Dermis blood vessel endothelial cell (primary cell): Measurements from ENCODE around the gene TRIM63. TPM values are rescaled to one million over a fixed set of nuclear protein-coding genes. Genes with fewer than 3 reads are reported as not detected.
"Not testable (repeated sequence)": the region's sequence is repeated elsewhere in the genome, so short reads cannot be mapped to it uniquely, and the experiment has no call there.

Experiments
- DNase-seq: peaks from one replicate; pipeline ENCODE4 v3.0.0; 2010
- total RNA-seq: library from RNA; depleted of rRNA; stranded (reverse); fragments of >200 nt; gene quantifications from 2 replicates; pipeline ENCODE4 v1.2.3, GENCODE V29; 2014

The TRIM63 gene
- not detected in 2 replicates for total RNA-seq

GRCh38 chr1:26067432-26067911 is at the start of gene TRIM63:
Gene TRIM63 (minus strand): TSS chr1:26067630. CDS start chr1:26067494, 136 bp downstream.
- DNase-seq = no peak

- no peak for DNase-seq
Observed at GRCh38 chr1:26114165-26114927, 46.9 kb upstream of the TRIM63 start.

- DNase-seq = peak; percentile 41
Observed at GRCh38 chr1:26112407-26112775, 45.0 kb upstream of the TRIM63 start.

GRCh38 chr1:26111530-26112406 is 44.3 kb upstream of the TRIM63 start, which contains the start of gene PDIK1L:
Gene PDIK1L (plus strand): TSS chr1:26111824. CDS start chr1:26114309, 2,485 bp downstream.
- peak; percentile 98 for DNase-seq

DNA sequence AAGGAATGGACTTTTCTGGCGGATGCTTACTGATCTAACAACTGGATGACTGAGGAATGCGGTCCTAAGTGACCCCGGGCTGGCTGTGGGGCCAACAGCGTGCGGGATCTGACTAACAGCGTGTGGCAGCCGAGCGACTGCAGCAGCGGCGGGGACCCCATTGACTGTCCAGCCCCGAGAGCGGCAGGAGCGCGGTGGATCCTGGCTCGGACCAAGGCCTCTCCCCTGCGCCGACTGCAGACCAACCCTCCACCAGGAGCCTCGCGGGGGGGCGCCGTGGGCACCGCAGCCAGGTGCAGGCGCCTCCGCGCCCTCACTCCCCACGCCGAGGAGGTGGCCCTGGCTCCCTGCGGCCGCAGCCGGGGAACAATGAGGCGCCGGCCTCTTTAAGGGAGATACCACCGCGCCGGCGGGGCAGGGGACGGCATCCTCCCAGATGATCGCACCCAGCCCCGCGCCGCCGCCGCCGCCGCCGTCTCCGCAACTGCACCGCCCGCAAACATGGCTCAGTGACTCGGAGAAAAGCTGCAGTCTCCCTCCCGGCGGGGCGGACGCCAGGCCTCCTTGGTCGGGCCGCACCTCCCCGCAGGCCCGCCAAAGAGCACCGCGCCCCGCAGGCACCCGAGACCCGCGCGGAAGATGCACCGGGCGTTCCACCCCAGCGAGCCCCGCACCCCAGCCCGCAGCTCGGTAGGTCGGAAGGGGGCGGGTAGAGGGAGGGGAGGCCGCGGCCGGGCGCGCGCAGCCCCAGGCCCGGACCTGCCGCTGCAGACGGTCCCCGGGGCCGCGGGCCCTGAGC is 43.5 kb upstream of the TRIM63 start:
- peak; percentile 77 for DNase-seq

DNA sequence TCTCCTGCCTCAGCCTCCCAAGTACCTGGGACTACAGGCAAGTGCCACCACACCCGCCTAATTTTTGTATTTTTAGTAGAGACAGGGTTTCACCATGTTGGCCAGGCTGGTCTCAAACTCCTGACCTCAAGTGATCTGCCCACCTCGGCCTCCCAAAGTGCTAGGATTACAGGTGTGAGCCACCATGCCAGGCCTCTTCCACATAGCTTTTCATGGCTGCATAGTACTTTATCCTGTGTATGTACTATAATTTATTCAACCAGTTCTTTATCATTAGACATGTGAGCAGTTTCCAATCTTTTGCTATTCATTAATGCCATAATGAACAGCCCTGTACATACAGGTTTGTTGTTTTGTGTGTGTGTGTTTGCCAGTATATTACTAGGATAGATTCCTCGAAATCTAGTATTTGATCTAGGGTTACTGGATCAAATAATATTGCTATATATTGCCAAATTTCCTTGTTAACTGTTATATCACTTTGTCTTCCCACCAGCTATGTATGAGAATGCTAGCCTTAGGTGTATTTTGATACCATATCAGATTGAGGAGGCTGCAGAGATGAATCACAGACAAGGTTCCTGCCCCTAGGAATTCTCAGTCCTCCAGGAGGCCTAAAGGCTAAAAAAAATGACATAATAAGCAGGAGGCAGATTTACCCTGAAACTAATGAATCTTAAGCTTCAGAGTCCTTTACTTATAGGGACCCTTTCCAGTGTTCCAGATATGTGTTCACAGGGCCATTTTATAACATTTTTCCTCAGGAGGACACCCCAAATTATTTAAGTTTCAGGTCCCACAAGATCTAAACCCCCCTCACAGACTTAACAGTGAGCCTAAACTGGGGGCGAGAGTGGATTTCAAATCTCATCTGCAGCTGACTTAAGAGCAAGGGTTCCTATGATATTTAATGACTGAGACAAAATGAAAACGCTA is 42.1 kb upstream of the TRIM63 start:
- no peak for DNase-seq

GRCh38 chr1:26105226-26105548 is 37.8 kb upstream of the TRIM63 start:
- DNase-seq = not testable (repeated sequence)

- peak; percentile 67 for DNase-seq
Observed at GRCh38 chr1:26102526-26102925, 35.1 kb upstream of the TRIM63 start.

DNA sequence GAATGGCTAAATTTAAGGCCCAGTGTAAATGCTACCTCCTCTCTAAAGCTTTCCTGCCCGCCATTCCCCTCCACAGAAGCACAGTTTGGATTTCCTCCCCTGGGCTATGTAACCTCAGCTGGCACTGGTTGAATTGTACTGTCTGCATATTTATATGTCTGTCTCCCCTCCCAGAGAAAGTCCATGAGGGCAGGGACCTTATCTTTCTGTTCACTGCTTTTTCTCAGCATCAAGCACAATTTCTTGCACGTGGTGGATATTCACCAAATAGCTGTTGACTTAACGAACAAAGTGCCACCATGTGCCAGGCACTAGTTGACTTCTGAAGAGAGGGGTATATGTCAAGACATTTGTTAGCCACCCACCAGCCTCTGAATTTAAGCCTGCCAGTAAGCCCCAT is 34.7 kb upstream of the TRIM63 start:
- DNase-seq = no peak

GRCh38 chr1:26100204-26100603 is 32.8 kb upstream of the TRIM63 start:
- DNase-seq = not testable (repeated sequence)

- DNase-seq = no peak
Observed at GRCh38 chr1:26099780-26100179, 32.4 kb upstream of the TRIM63 start.

GRCh38 chr1:26098602-26099001 is 31.2 kb upstream of the TRIM63 start:
- no peak for DNase-seq

- DNase-seq = no peak
Observed at GRCh38 chr1:26097696-26098095, 30.3 kb upstream of the TRIM63 start.

GRCh38 chr1:26096471-26096870 is 29.0 kb upstream of the TRIM63 start:
- no peak for DNase-seq

DNA sequence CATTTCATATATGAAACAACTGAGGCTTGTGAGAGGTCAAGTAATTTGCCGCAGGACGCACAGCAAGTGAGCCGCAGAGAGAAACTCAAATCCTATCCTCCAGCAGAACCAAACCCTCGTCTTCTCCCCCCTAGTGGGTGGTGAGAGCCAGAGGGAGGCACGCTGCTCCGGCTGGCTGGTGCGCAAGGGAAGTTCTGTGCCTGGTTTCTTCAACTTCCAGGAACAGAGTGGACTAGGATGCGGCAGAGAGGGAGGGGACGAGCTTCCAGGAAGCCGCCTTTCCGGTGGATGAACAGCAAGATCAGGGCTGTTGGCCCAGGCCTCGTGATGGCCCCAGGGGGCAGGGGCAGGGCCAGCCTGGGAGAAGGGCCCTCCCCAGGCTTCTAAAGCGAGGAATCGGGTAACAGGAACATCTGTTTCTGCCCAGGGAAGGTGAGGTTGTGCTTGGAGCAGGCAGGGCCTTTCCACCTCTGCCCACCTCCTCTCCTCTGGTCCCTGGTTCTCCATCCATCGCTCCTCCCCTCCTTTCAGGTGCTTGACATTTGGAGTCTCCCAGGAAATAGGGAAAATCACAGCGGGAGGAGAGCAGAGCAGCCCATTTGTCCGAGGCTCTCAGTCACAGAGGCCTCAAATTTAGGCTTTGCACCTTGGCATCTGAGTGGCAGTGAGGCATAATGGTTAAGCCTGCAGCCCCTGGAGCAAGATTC is 27.4 kb upstream of the TRIM63 start:
- peak; percentile 28 for DNase-seq

- DNase-seq = no peak
Observed at GRCh38 chr1:26094076-26094669, 26.7 kb upstream of the TRIM63 start.

- not testable (repeated sequence) for DNase-seq
Observed at GRCh38 chr1:26093569-26093968, 26.1 kb upstream of the TRIM63 start.

DNA sequence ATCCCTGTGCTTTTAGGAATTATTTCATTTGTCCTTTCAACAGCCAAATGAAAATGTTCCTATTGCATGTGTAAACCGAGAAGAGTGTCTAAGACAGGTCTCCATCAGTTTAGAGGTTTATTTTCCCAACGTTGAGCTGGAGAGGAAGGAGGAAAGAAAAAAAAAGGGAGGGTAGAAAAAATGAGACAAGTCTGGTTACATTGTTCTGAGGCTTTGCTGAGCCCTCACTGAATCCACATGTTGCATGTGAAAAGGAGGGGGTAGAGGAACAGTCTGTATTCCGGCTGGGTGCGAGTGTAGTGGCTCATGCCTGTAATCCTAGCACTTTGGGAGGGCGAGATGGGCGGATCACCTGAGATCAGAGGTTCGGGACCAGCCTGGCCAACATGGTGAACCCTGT is 25.0 kb upstream of the TRIM63 start:
- DNase-seq = no peak

DNA sequence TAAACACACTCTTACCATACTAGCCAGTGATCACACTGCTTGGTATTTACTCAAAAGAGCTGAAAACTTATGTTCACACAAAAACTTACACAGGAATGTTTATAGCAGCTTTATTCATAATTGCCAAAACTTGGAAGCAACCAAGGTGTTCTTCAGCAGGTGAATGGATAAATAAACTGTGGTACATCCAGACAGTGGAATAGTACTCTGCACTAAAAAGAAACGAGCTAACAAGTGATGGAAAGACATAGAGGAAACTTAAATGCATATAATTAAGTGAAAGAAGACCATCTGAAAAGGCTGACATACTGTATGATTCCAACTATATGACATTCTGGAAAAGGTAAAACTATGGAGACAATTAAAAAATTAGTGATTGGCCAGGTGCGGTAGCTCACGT is 23.5 kb upstream of the TRIM63 start:
- no peak for DNase-seq

DNA sequence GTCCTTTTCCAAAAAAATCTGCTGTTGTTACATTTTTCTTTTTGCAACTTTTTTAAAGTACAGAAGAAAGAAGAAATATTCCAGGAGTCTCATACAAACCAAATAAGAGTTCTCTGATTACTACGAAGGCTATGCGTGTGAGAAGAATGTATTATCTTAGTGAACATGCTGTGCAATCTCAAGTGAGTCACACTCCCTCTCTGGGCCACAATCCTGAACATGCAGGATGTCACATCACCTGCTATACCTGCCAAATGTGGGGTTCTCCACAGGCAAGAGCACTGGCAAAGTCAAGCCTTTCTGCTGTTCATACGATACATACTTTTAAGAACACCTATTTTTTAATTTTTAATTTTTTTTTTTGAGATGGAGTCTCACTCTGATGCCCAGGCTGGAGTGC is 21.7 kb upstream of the TRIM63 start:
- DNase-seq = no peak

DNA sequence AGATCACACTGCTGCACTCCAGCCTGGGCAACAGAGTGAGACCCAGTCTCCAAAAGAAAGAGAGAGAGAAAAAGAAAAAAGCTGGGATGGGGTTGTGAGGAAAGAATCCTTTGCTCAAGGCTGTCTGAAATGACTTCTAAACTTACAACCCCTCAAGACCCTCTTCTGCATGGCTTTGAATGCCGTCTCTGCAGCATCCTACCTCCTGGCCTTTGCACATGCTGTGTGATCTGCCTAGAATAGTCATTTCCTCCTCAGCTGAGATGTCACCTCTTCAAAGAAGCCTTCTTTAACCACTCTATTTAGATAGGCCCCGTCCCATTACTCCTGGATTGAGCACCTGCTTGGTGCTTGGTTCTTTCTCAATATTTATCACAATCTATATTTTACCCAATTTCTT is 17.4 kb upstream of the TRIM63 start:
- no peak for DNase-seq
